SK-N-SH (cell line): ENCODE results near the gene DEFB112. TPM values are rescaled to one million over a fixed set of nuclear protein-coding genes. Genes with fewer than 3 reads are reported as not detected.

Source experiments
- CTCF ChIA-PET: fragments of 300-600, 350-600 bp; formaldehyde crosslinking; extraction: SDS; loops from one replicate; lab custom pipeline; 2021; lab: Yijun Ruan, JAX
- POLR2A ChIA-PET: fragments of 350-600 bp; sonication (Branson Sonifier 250); formaldehyde crosslinking; extraction: SDS; loops from one replicate; lab custom pipeline; 2020; ENCODE audit warnings: antibody characterized with exemption, inconsistent platforms; lab: Yijun Ruan, JAX
- DNase-seq: peaks from one replicate; pipeline ENCODE4 v3.0.0; 2012
- H2AFZ ChIP-seq: fragments of 200-600 bp; sonication (generic); 2 replicates; pipeline ENCODE4 v1.8.1; 2016; ENCODE audit warnings: antibody characterized with exemption, mild to moderate bottlenecking, low read depth
- H3F3A ChIP-seq: fragments of 200-600 bp; sonication (generic); replicated peaks from 2 replicates; pipeline ENCODE3; 2016; ENCODE audit warnings: antibody characterized with exemption, mild to moderate bottlenecking; ENCODE audit not compliant: insufficient read depth
- H3K27ac ChIP-seq, 2 experiments: fragments of 200-500 bp in 1 of 2; fragments of 200-600 bp in 1 of 2; sonication (Bioruptor generic) in 1 of 2; sonication (generic), shearing (Covaris generic) in 1 of 2; 2 replicates each; pipeline versions ENCODE4 v1.5.1 to v1.6.1; 2014 to 2016; ENCODE audit warnings: low read depth in 2 of 2, inconsistent platforms in 1 of 2, low read length in 1 of 2, mild to moderate bottlenecking in 1 of 2, mixed read lengths in 1 of 2
- H3K27me3 ChIP-seq: fragments of 200-600 bp; sonication (generic), shearing (Covaris generic); 2 replicates; pipeline ENCODE4 v1.6.1; 2016; ENCODE audit warnings: mixed run types; ENCODE audit not compliant: insufficient read depth
- H3K36me3 ChIP-seq, 2 experiments: fragments of 200-500 bp in 1 of 2; fragments of 200-600 bp in 1 of 2; sonication (Bioruptor generic) in 1 of 2; sonication (generic) in 1 of 2; replicated peaks in 1 of 2; 2 replicates each; pipeline versions ENCODE3 to v1.5.1; 2014 to 2016; ENCODE audit warnings: low read length in 1 of 2, mild to moderate bottlenecking in 1 of 2; ENCODE audit not compliant: insufficient read depth in 2 of 2, control insufficient read depth in 1 of 2
- H3K4me1 ChIP-seq, 2 experiments: fragments of 200-500 bp in 1 of 2; fragments of 200-600 bp in 1 of 2; sonication (Bioruptor generic) in 1 of 2; sonication (generic), shearing (Covaris generic) in 1 of 2; 2 replicates each; pipeline versions ENCODE4 v1.5.1 to v1.6.1; 2014 to 2016; ENCODE audit warnings: low read depth in 1 of 2, low read length in 1 of 2, mixed run types in 1 of 2; ENCODE audit not compliant: insufficient read depth in 2 of 2, control insufficient read depth in 1 of 2
- H3K4me2 ChIP-seq: fragments of 200-600 bp; sonication (generic), shearing (Covaris generic); 2 replicates; pipeline ENCODE4 v1.6.1; 2017; ENCODE audit warnings: mixed run types
- H3K4me3 ChIP-seq, 2 experiments: fragments of 200-500 bp in 1 of 2; fragments of 200-600 bp in 1 of 2; sonication (Bioruptor generic) in 1 of 2; sonication (generic), shearing (Covaris generic) in 1 of 2; 2 replicates each; pipeline versions ENCODE4 v1.5.1 to v1.8.1; 2014 to 2016; ENCODE audit warnings: low read depth in 2 of 2, inconsistent platforms in 1 of 2, low read length in 1 of 2, mild to moderate bottlenecking in 1 of 2, mixed read lengths in 1 of 2, moderate library complexity in 1 of 2
- H3K79me2 ChIP-seq: fragments of 200-600 bp; sonication (generic); 2 replicates; pipeline ENCODE4 v1.8.1; 2017; ENCODE audit warnings: mild to moderate bottlenecking; ENCODE audit not compliant: insufficient read depth
- H3K9ac ChIP-seq: fragments of 200-600 bp; sonication (generic); 2 replicates; pipeline ENCODE4 v1.6.1; 2017; ENCODE audit warnings: mixed run types
- H3K9me2 ChIP-seq: fragments of 200-600 bp; sonication (generic); 2 replicates; pipeline ENCODE4 v1.6.1; 2017; ENCODE audit warnings: mixed run types
- H3K9me3 ChIP-seq: fragments of 200-600 bp; sonication (generic); 2 replicates; pipeline ENCODE4 v1.6.1; 2017; ENCODE audit warnings: mixed run types, mild to moderate bottlenecking, moderate library complexity
- H4K20me1 ChIP-seq: fragments of 200-600 bp; sonication (generic); 2 replicates; pipeline ENCODE4 v1.6.1; 2017; ENCODE audit warnings: mild to moderate bottlenecking, mixed run types; ENCODE audit not compliant: insufficient read depth
- CHD2 ChIP-seq: fragments of 150-350 bp; IDR thresholded peaks from 2 replicates; pipeline ENCODE4 v1.6.1; 2018; ENCODE audit warnings: low read length; ENCODE audit not compliant: partially characterized antibody
- CTCF ChIP-seq: fragments of 200-600 bp; sonication (generic); IDR thresholded peaks from 2 replicates; pipeline ENCODE4 v1.6.1; 2017; ENCODE audit warnings: antibody characterized with exemption, mild to moderate bottlenecking, moderate library complexity
- EP300 ChIP-seq, 2 experiments: IDR thresholded peaks; 2 replicates each; pipeline versions ENCODE4 v1.4.0 to v1.6.1; 2012; ENCODE audit warnings: borderline replicate concordance in 1 of 2, low read depth in 1 of 2, low read length in 1 of 2
- EZH2phosphoT487 ChIP-seq: fragments of 200-600 bp; sonication (generic); IDR thresholded peaks from 2 replicates; pipeline ENCODE4 v1.6.1; 2017; ENCODE audit warnings: low read depth, mixed run types, mild to moderate bottlenecking, antibody characterized with exemption, moderate library complexity, borderline replicate concordance
- IRF3 ChIP-seq: fragments of 150-350 bp; IDR thresholded peaks from 2 replicates; pipeline ENCODE4 v1.6.1; 2016; ENCODE audit warnings: mild to moderate bottlenecking, low read depth, low read length
- JUND ChIP-seq: IDR thresholded peaks from 2 replicates; pipeline ENCODE4 v1.4.0; 2012
- MAX ChIP-seq: IDR thresholded peaks from 2 replicates; pipeline ENCODE4 v1.4.0; 2012; ENCODE audit warnings: low read depth
- MXI1 ChIP-seq: IDR thresholded peaks from 2 replicates; pipeline ENCODE4 v1.6.1; 2012; ENCODE audit warnings: mild to moderate bottlenecking, low read depth, low read length, improper control_type of control experiment
- NFIC ChIP-seq: IDR thresholded peaks from 2 replicates; pipeline ENCODE4 v1.4.0; 2012; ENCODE audit warnings: borderline replicate concordance
- NRF1 ChIP-seq: IDR thresholded peaks from 2 replicates; pipeline ENCODE4 v1.6.1; 2012; ENCODE audit warnings: low read depth, mild to moderate bottlenecking, low read length
- POLR2AphosphoS5 ChIP-seq: IDR thresholded peaks from 2 replicates; pipeline ENCODE4 v1.6.1; 2012; ENCODE audit warnings: low read depth, low read length
- RAD21 ChIP-seq: IDR thresholded peaks from 2 replicates; pipeline ENCODE4 v1.6.1; 2012; ENCODE audit warnings: mild to moderate bottlenecking, low read length
- RCOR1 ChIP-seq: fragments of 150-350 bp; IDR thresholded peaks from 2 replicates; pipeline ENCODE4 v1.6.1; 2017; ENCODE audit warnings: antibody characterized with exemption, low read length
- REST ChIP-seq: IDR thresholded peaks from 2 replicates; pipeline ENCODE4 v1.6.1; 2012; ENCODE audit warnings: mild to moderate bottlenecking, low read depth, low read length, moderate library complexity
- RFX5 ChIP-seq: IDR thresholded peaks from 2 replicates; pipeline ENCODE4 v1.6.1; 2012; ENCODE audit warnings: mild to moderate bottlenecking, improper control_type of control experiment, low read length
- RXRA ChIP-seq: IDR thresholded peaks from 2 replicates; pipeline ENCODE4 v1.4.0; 2012; ENCODE audit warnings: low read depth, mild to moderate bottlenecking, borderline replicate concordance
- TAF1 ChIP-seq: IDR thresholded peaks from 2 replicates; pipeline ENCODE4 v1.6.1; 2012; ENCODE audit warnings: low read depth, mild to moderate bottlenecking, low read length, moderate library complexity, borderline replicate concordance
- TCF12 ChIP-seq: IDR thresholded peaks from 2 replicates; pipeline ENCODE4 v1.4.0; 2012
- WGBS: methylation state at CpG from one replicate; pipeline ENCODE4 v1.1.6; 2017; ENCODE audit warnings: low lambda C conversion rate; 5-methylcytosine and 5-hydroxymethylcytosine counted together
- polyA plus RNA-seq, 3 experiments: library from polyadenylated mRNA; depleted of rRNA; stranded (reverse); fragments of >200 nt; gene quantifications; 2 replicates each; pipeline ENCODE4 v1.2.3, GENCODE V29; 2012

DEFB112 gene
- polyA plus RNA-seq, 1 of the 3 experiments (the other 2 are of a cell fraction) = not detected

- no peaks in the 10 kb centered on the region for H3K9me3 ChIP-seq
- H3K4me3 ChIP-seq = no peak overlapping the region
- TF ChIP-seq RAD21 (no peak), IRF3 (no peak), TAF1 (no peak), POLR2AphosphoS5 (no peak), MXI1 (no peak), NRF1 (no peak), CTCF (no peak), RCOR1 (no peak), EP300 (IDR thresholded peaks at IDR 0.05; ENCODE audit: borderline replicate concordance in 1 of 2, low read depth in 1 of 2, low read length in 1 of 2) (no peak), TCF12 (no peak), CHD2 (no peak), RXRA (no peak), RFX5 (no peak), NFIC (no peak), JUND (no peak), MAX (no peak), REST (no peak), EZH2phosphoT487 (no peak)
- no peaks in the 10 kb centered on the region for H3K79me2 ChIP-seq
- 3% methylated on average over 1 of the region's 1 CpG for whole genome bisulfite sequencing
- no peaks in the 10 kb centered on the region for H3K27me3 ChIP-seq
- H3K4me1 ChIP-seq = no peaks in the 10 kb centered on the region
- no peak overlapping the region for H3K9ac ChIP-seq
- H3K4me2 ChIP-seq = no peak overlapping the region
- no peaks in the 10 kb centered on the region for H3K36me3 ChIP-seq
- no peak overlapping the region for H3K27ac ChIP-seq
- DNase-seq = no peak
- no peaks in the 10 kb centered on the region for H3F3A ChIP-seq
- no peaks in the 10 kb centered on the region for H4K20me1 ChIP-seq
- no peak overlapping the region for H2AFZ ChIP-seq
- ChIA-PET POLR2A (no interaction called here), CTCF (no interaction called here)
- H3K9me2 ChIP-seq = 0 out of 2 replicates have a peak, but pooled peaks cover 4% of the 10 kb centered on the region
Observed at GRCh38 chr6:50077385-50077784, 27.7 kb upstream of the DEFB112 start.
